HG03520 (cell line): ENCODE data around the gene SH3BP1.

ENCODE experiments used
- ATAC-seq: cut with Tn5 transposase; IDR thresholded peaks from one replicate; pipeline ENCODE4 v1.9.1; 2021; ENCODE audit warnings: mild to moderate bottlenecking, moderate library complexity; ENCODE audit not compliant: unreplicated experiment

The SH3BP1 gene

DNA sequence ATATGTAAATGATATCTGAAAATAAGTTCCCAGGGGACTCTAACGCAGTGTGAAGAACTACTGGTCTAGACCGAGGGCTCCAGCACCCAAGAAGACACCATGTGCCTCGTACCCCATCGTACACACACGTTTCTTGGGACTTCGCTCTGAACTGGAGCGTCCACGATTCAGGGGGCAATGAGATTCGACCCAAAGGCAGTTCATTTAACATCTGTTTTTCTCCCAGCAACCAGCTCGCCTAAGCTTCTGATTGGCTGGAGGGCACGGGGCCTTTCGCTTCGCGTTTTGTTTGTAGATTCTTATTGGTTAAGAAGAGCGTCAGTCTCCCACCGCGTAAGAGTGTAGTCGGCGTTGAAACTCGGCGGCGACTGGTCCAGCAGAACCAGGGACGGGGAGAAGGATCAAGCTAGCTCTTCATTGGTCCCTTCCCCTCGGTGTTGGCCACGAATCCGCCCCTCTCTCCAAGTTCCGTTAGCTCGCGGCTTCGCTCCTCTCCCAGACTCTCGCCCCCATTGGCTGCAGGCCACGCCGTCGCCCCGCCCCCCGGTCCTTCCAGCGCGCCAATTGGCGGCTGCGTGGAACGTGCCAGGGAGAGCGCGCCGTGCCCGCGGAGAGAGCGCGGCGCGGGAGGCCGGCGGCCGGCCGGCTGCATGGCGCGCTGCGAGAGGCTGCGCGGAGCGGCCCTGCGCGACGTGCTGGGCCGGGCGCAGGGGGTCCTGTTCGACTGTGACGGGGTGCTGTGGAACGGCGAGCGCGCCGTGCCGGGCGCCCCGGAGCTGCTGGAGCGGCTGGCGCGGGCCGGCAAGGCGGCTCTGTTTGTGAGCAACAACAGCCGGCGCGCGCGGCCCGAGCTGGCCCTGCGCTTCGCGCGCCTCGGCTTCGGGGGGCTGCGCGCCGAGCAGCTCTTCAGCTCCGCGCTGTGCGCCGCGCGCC is 18.9 kb downstream of the SH3BP1 start, which contains the start of gene PDXP:
TSS of gene PDXP (plus strand) at position 591 of the 933 bp plus-strand sequence. CDS start at position 651, 60 bp downstream.
- peak; percentile 81 for ATAC-seq

DNA sequence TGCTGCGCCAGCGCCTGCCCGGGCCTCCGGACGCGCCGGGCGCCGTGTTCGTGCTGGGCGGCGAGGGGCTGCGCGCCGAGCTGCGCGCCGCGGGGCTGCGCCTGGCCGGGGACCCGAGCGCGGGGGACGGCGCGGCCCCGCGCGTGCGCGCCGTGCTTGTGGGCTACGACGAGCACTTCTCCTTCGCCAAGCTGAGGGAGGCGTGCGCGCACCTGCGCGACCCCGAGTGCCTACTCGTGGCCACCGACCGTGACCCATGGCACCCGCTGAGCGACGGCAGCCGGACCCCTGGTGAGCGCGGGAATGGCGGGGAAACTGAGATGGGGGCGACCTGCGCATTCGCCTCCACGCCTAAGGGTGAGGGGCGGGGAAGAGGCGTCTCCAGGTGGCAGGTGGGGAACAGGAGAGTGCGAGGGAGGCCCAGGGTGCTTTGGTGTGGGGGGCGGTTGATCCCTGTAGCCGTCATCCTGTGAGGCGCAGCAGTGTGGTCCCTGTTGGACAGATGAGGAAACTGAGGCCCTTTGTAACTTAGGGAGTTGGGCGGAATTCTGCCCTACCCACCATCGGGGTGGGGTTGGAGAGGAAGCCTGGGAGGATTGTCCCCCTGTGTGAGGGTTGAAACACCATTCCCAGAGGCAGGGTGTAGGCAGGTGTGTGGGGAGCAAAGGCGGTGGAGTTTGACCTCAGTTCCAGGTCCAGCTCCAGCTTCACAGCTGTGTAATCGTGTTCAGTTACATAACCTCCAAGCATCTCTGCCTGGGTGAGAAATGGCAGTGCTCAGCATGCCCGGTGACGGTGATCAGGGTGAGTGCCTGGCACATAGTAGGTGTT is 19.8 kb downstream of the SH3BP1 start:
- ATAC-seq, result peak; percentile 3

DNA sequence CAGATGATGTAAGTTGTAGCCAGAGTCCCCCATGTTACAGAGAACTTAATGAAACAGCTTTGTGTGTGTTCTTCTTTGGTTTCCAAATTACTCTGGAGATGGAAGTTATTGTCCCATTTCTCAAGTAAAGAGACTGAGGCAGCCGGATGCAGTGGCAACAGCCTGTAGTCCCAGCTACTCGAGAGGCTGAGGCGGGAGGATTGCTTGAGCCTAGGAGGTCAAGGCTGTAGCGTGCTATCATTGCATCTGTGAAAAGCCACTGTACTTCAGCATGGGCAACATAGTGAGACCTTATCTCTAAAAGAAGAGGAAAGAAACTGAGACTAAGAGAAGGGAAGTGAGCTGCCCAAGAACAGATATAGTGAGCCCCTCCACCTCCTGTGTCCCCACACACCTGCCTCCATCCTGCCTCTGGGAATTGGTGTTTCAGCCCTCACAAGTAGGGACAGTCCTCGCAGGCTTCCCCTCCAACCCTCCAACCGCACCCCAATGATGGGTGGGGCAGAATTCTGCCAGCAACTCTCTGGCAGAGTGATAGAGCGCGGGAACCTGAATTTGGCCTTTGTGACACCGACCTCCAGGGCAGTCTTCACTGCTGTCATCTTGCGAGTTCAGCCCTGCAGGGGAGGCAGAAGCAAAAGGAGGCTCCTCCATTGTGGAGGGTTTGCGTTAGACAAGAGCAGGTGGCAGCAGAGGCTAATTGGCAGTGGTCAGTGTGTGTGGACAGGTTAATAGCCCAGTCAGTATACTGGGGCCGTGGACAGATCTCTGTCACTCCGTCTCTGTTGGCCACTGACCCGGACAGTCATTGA is 20.6 kb downstream of the SH3BP1 start:
- ATAC-seq, result no peak

DNA sequence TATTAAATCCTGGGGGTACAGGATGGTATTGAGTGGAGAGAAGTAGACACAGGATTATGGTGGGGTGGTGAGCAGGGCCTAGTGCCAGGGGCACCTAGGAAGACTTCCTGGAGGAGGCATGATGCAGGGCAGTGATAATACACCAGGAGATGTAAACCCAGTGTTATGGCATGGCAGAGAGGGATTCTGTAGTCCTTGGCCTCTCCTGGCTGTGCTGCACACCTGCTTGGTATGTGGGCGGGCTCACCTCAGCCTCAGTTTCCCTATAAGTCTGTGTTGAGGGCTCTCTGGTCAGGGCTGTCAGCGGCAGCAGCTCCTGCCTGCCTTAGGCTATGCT is 21.2 kb downstream of the SH3BP1 start:
- no peak for ATAC-seq

DNA sequence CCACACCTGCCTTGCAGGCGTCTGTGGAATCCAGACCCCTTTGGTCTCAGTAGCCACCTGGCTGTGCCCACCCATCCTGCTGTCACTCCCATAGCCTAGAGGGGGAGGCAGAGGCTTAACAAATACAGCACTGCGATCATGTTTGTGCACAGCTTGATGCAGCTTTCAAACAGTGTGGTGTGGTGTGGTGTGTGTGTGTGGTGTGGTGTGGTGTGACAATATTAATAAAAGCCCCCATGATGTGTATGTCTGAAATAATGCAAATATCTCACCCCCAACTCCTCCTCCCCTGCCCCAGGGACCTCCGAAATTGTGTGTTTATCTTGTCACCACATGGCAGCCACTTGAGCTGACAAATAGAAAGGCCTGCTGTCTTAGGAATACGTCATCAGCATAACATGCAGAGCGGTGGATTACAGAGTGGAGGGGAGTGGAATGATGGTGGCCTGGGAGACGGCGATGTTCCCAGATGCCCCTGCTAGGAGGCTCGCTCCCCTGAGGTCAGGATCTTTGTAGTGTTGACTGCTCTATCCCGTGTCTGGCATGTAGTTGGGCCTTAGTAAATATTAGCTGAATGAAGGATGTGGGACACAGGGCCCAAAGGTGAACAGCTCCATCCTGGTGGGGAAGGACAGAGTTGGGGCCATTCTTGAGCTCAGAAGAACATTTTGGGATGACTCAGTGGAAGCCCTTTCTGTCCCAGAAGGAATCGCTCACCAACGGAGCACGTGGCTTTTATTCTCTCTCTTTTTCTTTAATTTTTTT is 21.9 kb downstream of the SH3BP1 start:
- ATAC-seq, result no peak

DNA sequence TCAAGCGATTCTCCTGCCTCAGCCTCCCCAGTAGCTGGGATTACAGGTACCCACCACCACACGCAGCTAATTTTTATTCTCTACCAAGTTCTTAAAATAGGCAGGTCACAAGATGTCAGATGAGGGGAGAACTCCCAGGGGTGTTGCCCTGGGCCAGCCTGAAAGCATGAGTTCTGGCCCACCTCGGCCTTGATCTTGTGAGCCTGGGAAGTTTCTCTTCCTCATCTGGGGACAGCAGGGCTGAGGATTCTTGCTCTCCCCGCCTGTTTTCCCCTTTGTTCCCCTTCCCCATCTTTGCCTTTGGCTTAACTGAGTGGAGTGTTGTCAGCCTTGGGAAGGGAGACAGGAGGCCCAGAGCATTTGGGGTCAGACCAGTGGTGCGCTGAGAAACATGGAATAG is 22.6 kb downstream of the SH3BP1 start:
- ATAC-seq, result no peak

DNA sequence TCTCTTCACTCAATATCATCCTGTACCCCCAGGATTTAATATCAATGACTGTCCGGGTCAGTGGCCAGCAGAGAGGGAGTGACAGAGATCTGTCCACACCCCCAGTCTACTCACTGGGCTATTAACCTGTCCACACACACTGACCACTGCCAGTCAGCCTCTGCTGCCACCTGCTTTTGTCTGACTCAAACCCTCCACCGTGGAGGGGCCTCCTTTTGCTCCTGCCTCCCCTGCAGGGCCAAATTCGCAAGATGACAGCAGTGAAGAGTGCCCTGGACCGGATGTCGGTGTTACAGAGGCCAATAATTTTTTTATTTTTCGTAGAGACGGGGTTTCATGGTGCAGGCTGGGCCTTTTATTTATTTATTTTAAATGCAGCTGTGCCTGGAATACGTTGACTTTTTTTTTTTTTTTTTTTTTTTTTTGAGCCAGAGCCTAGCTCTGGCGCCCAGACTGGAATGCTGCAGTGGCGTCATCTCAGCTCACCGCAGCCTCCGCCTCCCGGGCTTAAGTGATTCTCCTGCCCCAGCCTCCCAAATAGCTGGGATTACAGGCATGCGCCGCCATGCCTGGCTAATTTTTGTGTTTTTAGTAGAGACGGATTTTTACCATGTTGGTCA is 24.2 kb downstream of the SH3BP1 start:
- no peak for ATAC-seq

DNA sequence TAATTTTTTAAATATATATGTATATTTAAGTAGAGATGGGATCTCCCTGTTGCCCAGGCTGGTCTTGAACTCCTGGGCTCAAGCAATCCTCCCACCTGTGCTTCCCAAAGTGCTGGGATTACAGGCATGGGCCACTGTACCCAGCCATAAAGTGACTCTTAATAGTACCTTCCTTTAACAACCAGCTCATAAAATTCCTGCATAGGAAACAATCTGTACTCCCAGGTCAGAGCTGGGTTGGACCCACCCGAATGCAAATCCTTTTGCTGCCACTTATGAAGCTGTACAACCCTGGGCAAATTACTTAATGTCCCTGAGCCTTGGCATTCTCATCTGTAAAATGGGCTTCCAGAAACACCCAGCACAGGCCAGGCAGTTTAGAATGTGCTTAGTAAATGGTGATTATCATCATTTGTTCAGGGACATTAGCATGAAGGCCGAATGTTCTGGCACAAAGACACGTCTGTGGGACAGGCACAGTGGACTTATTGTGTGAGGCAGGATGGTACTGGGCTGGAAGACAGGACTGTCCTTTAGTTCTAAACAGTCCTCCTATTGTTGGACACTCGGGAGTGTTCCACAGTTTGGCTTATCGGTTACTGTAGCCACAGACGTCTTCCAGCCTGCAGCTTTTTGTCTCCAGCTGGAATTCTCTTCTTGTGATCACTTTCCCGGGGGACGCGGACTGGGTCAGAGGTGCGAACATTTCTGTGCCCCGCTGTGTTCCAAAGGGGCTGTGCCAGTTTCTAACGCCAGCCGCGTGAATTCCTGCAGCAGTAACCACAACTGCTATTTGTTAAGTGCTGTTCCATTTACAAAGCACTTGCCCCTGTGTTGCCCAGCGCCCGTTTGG is 25.0 kb downstream of the SH3BP1 start:
- ATAC-seq, result no peak

DNA sequence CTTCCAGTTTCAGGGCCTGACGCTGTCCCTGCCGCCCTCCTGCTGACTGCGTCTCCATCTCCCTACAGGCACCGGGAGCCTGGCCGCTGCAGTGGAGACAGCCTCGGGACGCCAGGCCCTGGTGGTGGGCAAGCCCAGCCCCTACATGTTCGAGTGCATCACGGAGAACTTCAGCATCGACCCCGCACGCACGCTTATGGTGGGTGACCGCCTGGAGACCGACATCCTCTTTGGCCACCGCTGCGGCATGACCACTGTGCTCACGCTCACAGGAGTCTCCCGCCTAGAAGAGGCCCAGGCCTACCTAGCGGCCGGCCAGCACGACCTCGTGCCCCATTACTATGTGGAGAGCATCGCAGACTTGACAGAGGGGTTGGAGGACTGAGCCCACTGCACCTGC is 26.0 kb downstream of the SH3BP1 start:
- no peak for ATAC-seq

DNA sequence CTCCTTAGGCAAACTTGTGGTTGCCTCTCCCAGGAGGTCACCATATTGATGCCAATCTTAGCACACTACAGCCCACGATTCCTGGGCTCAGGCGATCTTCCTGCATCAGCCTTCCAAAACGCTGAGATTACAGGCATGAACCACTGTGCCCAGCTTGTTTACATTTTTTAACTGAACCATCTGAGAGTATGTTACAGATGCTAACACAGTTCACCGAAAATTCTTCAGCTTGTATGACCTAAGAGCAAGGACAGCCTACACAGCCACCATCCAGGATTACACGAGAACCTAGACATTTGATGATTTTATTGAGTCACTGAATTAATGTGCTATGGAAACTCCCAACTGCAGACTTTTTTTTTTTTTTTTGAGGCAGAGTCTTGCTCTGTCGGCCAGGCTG is 30.1 kb downstream of the SH3BP1 start:
- no peak for ATAC-seq

DNA sequence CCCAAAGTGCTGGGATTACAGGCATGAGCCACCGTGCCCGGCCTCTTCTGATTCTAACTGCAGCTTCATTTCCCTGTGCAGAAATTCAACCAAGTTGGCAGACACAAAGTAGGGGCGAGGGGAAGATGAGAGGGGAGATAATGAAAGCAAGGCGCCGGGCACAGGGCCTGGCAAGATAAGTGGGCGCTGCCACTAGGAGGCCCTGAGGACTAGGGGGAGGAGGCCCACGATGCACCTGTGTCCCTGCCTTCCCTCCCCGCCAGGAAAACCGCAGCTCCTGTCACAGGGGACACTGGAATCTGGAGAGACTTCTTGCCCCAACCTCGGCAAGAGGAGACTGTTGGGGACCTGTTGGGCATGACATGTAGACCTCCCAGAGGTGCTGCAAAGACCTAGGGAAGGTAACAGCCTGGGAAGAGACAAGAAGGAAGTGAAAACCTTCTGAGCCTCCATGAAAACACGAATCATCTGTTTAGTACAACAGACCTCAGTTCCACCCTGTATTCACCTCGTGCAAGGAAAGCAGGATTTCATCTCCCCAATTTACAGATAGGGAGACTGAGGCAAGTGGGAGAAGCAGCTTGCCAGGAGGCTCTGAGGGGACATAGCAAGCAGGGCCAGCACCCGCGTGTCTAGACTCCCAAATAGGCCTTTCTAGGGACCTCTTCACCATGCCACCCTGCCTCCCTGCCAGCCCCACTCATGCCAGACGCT is 32.9 kb downstream of the SH3BP1 start:
- no peak for ATAC-seq

DNA sequence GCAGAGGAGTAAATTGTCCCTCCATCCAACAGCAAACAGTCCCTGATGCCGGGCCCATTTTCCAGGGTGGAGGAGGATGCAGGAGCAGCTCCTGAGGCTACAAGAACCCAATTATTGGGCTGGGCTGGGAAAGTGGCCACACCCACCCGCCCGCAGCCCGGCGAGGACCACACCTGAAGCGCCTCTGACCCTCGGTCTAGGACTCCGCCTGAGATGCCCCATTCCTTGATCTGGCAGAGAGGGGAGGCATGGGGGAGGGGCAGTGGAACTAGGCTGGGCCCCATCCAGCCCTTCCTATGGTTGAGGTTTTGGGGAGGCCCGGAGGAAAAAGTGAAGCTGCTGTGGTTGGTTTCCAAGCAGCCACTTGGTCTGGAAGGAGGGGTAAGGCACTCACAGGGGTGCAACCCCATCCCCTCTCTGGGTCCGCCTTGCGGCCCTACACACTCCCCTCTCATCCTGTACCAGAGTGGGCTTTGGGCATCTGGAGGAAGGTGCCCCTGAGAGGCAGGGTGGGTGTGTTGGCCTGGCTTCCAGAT is 33.5 kb downstream of the SH3BP1 start:
- ATAC-seq, result no peak

DNA sequence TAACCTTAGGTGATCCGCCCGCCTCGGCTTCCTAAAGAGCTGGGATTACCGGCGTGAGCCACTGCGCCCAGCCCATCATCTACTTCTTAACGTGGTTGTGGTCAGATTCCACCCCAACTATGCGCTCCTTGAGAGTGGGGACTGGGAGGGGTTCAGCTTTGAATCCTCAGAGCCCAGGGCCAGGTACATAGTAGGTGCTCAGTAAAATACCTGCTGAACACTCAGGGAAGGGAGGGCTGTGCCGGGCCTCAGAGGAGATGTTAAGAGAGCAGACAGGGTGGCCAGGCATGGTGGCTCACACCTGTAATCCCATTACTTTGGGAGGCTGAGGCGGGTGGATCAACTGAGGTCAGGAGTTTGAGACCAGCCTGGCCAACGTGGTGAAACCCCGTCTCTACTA is 34.8 kb downstream of the SH3BP1 start:
- ATAC-seq, result no peak

DNA sequence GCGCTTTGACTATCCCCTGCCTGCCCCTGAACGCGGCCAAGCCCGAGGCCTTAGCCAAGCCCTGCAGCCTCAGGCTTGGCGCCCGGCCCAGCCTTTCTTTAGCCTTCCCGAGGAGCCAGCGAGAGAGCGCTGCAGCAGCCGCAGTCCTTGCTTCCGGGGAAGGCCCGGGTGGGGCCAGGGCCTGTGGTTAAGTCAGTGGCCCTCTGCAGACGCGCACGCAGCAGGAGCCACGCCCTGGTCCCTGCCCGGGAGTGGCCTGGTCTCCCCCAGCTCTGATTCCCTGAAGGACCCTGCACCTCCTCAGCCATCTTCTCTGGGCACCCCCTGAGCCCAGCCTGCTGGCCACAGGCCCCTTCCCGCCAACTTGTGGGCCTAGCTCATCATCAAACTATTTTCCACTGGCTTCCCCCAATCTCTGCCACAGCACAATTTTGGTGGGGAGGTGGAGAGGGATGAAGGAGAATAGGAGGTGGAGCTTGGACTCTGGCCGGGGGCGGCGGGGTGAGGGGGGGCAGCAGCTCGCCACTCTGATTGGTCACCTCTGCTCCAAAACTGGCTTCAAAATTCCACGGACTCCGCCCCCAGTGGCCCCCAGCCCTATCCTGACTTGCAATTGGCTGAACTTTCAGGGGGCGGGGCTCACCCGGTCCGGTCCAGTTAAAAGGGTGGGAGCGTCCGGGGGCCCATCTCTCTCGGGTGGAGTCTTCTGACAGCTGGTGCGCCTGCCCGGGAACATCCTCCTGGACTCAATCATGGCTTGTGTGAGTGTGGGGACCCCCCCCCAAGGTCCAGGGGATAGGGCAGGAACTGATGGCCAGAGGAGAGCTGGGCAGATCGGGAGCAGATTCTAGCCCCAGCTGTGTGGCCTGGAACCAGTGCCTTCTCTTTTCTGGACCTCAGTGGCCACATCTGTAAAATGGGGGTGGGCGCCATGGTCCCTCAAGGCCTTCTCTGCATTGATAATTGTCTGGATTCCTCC is 35.8 kb downstream of the SH3BP1 start, which contains the start of gene LGALS1:
TSS of gene LGALS1 (plus strand) at position 686 of the 979 bp plus-strand sequence. CDS start at position 753, 67 bp downstream.
- no peak for ATAC-seq

DNA sequence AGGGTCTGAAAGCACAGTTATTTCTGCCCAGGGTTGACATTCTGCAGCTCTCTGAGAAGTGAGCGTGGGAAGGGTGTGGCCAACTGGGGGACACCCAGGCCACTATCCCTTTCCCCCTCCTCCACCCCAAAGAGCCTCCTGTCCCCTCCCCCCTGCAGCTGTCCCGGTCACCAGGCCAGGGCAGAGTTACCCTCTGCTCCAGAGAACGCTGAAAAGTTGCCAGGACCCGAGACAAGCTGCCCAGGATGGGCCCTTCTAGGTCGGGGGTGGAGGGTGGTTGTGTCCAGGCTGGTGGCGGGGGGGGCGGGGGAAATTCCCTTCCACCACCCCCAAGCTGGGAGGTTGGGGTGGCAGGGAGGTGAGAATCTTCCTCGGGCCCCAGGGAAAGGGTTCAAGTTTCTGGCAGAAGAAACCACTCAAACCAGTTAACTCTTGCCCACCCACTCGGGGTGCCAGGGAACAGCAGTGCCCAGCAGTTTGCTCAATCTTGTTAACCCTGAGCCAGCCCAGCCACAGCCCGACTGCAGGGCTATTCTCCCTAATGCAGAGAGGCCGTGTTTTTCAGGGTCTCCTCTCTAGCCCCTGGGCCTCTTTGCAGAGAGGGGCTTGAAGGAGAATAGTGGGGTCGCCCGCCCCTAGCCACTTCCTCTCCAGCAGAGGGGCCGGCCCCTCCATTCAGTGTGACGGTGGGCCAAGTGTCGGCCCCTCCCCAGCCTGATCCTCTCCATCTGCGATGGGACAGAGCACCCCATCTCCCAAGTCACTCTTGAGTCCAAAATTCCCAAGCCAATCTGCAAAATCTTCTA is 36.7 kb downstream of the SH3BP1 start:
- no peak for ATAC-seq
